HG02885 (cell line): ENCODE measurements around the gene ASRGL1.

Experiments used
- ATAC-seq: cut with Tn5 transposase; IDR thresholded peaks from one replicate; pipeline ENCODE4 v1.9.1; 2021; ENCODE audit warnings: mild to moderate bottlenecking; ENCODE audit not compliant: unreplicated experiment, poor library complexity

Gene ASRGL1

DNA sequence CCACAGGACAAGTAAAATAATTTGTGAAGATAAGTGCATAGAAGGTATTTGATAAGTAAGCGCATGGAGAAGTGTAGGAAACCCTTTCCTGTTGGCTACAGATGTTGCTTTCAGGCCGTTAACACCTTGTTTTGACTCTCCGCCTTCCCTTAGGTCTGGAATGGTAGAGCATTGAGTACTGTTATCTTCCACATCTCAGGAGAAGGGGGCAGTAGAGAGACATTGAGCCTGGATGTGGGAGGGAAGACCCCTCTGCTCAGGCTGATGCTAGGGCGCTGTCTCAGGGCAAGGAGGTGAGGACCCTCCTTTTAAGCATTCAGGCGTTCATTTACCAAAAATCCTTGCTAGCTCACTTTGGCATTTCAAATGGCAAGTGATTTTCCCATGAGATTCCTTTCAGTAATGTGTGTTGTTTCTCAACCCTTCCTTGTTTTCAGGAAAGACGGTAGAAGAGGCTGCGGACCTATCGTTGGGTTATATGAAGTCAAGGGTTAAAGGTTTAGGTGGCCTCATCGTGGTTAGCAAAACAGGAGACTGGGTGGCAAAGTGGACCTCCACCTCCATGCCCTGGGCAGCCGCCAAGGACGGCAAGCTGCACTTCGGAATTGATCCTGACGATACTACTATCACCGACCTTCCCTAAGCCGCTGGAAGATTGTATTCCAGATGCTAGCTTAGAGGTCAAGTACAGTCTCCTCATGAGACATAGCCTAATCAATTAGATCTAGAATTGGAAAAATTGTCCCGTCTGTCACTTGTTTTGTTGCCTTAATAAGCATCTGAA, 54.6 kb downstream of the ASRGL1 start:
- ATAC-seq = no peak

DNA sequence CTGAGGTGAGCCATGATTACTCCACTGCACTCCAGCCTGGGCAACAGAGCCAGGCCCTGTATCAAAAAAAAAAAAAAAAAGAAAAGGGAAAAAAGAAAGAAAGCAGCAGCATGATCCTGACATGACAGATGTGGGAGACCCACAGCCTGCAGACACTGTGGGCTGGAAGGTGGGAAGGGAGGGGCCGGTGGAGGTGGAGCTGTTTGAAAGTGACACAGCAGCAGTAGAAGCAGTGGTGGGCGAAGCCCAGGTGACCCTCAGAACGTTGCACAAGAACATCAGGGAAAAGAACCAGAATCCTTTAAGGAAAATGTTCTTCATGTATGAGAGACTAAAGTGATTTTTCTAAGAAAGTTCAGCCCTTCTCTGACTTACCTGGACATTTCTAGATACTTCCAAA, 55.3 kb downstream of the ASRGL1 start:
- no peak for ATAC-seq

DNA sequence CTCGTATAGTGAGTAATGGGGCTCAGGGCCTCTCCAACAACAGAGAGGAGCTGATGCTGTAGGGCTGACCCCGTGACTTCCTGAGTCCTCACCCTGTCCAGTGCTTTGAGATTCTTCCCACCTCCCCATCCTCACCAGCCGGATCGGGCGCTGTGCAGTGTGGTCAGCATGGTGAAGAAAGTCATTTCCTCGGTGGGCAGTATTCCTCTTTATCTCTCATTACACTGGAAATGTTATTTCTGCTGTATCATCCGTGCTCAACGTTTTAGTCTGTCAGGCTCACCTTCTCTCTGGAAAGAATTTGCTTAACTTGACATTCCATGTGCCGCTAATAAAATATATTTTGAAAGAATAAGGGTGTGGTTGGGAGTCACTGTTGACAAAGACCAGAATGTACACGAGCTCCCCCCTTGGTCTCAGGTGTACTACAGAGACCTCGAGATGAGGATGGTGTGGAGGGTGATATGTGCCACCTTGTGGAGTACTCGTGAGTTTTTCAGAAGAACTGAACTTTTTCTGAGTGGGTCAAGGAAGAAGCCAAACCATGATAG, 55.9 kb downstream of the ASRGL1 start:
- no peak for ATAC-seq

DNA sequence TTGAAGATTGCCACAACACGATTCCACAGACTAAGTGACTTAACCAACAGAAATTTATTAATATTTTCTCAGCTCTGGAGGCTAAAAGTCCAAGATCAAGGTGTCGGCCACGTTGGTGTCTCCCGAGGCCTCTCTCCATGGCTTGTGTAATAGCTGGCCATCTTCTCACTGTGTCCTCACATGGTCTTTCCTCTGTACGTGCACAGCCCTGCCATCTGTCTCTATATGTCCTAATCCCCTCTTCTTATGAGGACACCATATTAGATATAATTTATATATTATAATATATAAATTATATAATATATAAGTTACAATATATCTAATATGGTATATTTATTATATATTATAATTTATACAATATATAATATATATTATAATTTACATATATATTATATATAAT, 56.5 kb downstream of the ASRGL1 start:
- no peak for ATAC-seq

DNA sequence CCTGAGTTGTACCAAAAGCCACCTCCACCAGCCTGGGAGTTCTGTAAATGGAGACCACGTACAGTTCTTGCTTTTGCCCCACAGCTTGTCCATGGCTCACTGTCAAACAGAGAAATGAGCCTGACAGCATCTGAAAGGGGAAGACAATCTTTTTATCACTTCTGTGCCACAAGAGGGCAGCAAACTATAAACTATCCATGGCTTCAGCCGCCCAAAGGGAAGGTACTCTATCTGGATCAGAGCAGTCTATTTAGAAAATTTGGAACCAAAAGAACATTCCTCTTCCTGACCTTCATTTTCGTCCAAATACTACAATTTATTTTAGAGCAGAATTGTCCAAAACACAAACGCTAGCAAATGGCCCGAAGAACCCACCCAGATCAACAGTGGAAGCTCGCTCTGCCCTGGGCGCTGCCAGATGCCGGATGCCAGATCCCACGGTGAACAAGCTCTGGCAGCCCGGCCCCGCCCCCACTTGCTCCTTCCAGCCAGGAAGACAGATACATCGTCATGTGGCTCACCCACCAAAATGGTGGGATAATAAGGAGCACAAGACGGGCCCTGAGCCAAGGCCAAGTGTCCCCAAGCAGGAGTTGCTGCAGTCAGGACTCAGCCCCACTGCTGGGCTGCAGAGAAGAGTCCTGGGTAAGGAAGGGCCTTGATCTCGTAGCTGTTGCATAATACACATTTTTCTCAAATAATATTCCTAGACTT, 57.7 kb downstream of the ASRGL1 start:
- ATAC-seq = no peak

DNA sequence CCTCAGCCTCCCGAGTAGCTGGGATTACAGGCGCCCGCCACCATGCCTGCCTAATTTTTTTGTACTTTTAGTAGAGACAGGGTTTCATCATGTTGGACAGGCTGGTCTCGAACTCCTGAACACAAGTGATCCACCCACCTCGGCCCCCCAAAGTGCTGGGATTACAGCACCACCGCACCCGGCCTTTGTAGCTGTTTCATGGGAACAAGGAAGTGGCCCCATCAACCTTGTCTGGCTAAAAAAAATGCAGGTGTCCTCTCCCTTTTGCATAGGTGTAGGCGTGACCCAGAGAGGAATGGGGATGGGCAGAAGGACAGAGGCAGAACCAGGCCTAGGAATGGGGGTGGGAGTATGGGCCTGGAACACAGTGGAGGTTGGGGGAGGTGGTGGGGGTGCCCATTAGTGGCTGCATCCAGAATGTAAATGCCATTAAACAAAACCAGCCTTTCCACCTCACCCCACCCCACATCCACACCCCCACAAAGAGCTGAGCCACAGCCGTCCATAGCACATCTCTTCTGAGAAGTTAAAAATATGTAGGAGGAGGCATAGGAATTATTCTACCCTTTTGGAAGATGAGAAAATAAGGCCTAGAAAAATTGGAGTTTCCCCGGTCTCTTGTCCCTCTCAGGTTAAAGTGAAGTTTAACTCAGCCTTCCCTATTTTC, 58.8 kb downstream of the ASRGL1 start:
- ATAC-seq = no peak

DNA sequence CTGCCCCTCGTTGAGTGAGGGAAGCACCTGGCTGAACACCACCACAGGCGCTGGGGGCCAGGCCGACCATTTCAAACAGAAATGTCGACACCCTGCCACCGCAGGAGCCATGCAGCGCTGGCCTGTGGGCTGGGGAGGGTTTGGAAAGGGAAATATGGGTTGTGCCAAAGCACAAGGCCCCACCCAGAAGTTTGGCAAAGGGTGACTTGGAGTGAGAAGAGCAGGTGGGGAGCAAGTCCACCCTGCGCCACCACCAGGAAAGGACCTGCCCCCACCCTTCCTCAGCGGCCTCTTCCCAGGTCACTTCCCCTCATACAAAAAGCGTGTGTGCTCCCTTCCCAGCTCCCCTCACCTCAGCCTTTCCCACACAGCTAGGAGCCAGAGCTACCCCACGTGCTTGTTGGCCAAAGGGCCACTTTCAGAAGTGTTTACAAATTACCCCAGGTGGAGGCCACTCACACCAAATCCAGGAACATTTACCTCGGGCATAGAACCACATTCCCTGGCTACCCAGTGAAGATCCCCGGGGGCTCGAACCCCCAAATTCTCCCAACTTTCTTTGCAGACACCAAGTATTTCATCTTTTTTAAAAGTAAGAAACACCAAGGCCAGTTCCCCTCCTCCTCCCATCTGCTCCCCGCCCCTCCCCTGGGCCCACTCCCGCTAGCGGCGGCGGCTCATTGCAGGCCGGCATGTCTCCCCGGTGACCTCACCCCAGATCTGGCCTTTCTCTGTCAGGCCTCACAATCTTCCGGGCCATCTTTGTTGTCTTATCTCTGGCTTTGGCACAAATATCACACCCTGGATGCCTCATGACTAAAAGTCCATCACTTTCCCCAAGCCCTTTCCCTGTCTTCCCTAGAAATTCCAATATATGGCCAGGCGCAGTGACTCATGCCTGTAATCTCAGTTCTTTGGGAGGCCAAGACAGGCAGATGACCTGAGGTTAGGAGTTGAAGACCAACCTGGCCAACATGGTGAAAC, 61.1 kb downstream of the ASRGL1 start:
- ATAC-seq = no peak

DNA sequence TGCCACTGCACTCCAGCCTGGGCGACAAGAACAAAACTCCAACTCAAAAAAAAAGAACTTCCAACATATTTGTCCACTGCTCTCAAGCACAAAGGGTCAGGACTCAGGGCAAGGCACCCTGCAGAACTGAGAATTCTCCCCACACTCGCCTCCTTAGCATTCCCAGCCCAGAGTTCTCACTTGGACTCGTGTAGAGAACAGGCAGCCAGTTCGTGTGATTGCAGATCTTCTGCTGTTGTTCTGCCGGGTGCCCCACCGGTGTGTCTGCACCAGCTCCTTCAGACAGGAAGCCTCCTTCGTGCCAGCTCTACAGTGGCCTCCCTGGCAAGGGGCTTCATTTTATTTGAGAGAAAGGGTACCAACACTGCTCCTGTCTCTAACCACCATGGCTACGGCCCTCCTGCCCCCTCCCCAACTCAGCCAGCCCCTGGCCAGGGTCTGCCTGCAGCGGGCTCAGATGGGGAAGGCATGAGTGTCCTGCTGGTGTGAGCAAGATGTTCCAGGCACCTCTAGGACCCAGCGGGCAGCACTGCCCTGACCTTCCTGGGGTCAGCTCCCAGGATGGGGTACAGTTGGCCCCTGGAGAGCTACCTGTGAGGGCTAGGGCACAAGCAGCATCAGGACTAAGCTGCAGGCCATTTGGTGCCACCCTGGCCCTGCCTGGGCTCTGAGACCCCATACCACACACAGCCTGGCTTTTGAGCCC, 62.1 kb downstream of the ASRGL1 start:
- ATAC-seq = no peak

DNA sequence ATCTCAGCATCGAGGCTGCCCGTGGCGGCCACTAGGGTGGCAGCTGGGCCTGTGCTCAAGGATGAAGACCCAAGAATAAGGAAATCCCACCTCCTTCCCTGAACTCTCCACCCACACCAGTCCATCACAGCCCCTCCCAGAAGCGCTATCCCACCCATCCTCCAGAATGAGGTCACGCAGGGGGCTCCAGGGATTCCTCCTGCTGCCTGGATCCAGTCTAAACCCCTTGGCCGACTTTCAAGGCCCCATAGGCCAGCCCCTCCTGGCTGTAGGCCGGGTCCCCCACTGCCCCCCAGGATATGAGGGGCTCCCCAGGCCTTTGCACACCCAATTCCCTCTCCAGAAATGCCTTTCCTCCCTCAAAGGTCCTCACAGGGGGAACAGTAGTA, 62.6 kb downstream of the ASRGL1 start:
- ATAC-seq = no peak

DNA sequence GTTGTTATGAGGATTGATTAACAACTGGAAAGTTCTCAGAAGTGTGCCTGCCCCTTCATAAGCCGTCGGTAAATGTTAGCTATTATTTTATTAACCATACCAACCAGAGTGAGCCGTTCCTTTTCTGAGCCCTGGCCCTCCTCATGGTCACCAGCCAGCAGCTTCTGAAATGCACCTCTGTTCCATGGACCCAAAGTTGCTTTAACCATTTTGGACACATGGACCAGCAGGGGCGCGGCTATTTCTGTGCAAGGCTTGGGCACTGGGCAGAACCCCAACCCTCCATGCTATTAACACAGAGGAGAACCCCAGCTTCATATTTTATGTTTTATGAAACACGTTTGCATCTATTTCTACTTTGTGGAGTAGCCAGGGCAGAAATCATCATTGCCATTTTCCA, 63.0 kb downstream of the ASRGL1 start:
- ATAC-seq = no peak

DNA sequence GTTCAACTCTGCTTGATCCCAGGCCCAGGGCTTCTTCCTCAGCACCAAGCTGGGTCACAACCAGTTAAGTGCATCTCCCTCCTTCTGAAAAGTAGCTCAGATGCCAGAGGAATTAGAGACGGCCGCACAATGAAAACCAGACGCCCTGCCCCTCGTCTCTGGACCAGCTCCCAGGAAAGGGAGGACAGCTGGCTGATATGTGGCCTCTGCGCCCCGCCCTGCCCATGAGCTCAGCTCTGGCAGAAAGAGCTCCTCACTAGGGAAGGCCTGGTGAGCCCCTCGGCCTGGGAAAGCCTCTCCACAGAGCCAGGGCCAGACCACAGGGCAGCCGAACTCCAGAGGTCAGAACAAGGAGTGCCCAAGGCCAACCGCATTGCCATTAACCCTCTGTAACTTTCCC, 63.5 kb downstream of the ASRGL1 start:
- ATAC-seq = no peak

DNA sequence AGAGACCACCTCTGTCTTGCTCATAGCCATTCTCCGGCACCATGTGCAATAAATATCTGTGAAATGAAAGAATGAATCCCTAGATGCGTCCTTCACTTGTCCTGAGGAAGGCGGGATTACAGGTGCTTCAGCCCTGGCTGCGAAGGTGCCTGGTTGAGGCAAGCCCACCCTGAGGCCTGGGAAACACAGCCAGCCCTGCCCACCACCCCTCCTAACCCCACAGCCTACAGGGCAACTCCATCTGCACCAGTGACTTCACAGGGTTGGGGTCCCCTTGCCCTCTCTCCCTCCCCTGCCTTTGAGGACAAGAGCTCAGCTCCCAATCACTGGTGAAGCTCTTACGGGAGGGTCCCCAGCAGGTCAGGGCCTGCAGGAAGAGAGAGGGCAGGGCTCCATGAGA, 64.1 kb downstream of the ASRGL1 start:
- ATAC-seq = no peak

DNA sequence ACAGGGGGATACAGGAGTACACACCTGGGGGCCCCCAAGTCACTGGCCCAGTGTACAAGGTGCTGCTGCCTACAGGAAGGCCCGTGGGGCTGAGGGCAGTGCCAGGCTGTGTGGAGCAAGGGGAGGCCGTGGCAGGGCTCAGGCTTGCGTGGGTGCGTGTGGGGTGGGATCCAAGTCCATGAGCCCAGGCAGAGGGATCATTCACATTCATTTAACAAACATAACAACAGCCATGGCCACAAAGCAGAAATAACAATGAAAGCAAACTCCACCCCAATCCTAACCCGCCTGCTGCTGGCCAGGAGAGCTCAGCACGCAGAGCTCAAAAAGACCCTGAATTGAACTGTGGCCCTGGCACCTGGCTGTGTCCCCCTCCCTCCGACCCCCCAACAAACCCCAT, 64.6 kb downstream of the ASRGL1 start:
- no peak for ATAC-seq

DNA sequence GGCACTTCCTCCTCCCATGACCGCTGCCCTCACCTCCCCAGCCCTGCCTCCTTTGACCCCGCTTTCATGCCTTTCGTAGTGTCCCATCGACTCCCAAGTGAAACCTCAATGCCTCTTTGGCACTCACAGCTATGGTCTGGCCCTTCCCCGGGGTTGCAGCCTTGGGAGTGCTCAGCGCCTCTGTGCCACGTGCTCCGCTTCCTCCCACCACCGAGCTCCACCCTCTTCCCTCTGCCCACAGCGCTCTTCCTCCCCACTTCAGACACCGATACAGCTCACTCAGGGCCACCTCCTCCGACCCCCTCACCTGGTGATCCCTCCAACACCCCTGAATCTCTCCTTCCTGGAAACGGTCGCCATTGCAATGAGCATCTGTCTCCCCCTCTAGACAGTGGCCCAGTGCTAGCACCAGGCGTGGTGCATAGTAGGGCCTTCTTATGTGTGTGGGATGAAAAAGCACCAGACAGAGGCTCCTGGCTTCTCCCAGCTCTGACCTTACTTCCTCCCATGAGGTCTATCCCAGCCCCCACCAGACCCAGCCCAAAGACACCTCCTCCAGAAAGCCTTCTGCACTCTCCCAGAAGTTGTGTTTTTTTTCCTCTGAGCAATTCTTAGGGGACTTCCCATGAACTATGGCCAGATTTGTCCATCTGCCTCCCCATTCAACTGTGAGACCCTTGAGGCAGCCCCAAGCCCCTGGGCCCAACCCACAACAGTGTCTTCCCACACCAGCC, 65.1 kb downstream of the ASRGL1 start:
- ATAC-seq = no peak

DNA sequence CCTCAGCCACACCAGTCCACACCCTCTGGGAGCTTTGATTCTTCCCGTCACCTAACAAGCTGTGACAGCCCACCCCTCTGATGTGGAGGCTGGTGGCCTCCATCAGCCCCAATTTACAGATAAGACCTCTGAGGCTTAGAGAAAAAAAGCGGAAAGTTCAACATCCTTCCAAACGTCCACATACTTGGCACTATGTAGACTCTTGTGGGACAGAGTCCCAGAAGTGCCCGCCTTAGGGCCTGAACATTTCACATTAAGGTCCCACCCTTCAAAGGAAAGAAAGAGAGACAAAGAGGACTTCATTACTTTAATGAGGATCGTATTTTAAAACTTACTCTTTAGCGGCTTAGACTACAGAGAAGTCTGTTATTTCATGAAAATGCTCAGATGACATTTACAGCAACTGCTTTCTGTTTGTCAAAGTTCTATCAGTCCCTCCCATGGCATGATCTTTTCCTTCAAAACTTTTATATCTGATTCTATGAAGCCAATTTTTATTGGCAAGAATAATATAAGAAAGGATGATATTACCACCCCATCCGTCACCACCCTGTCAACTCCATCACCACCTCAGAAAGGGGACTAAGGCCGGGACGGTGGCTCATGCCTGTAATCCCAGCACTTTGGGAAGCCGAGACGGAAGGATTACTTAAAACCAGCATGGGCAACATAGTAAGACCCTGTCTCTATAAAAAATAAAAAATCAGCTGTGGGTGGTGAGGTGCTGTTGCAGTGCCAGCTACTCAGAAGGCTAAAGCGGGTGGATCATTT, 65.9 kb downstream of the ASRGL1 start:
- ATAC-seq = no peak

DNA sequence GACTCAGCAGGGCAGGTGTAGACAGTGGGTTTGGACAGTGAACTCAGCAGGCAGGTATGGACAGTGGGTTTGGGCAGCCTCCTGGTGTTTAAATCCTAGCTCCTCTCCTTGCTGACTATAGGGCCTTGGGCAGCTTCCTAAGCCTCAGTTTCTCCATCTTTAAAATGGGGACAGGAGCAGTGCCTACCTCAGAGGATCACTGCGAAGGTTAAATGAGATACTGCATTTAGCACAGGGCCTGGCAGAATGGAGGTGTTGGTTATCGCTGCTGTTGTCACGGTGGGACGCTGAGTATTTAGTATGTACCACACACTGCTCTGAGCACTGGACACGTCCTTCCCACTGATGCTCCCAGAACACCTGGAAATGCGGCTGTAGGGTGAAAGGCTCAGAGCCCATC, 67.2 kb downstream of the ASRGL1 start:
- ATAC-seq = no peak

DNA sequence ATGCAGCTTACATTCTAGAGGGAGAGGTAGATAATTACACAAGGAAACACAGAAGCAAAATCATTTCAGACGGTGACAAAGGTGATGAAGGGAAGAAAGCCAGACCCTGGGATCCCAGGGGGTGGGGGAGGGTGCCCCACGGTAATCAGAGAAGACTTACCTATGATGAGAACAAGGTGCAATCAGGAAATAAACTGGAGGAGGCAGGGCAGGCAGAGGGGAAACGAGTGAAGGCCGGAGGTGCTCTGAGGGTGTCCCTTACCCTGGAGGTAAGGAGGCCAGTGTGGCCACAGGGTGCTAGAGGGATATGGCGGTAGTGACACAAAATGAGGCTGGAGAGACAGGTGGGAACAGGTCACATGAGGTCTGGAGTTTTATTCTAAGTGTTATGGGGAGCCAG, 67.7 kb downstream of the ASRGL1 start:
- no peak for ATAC-seq

DNA sequence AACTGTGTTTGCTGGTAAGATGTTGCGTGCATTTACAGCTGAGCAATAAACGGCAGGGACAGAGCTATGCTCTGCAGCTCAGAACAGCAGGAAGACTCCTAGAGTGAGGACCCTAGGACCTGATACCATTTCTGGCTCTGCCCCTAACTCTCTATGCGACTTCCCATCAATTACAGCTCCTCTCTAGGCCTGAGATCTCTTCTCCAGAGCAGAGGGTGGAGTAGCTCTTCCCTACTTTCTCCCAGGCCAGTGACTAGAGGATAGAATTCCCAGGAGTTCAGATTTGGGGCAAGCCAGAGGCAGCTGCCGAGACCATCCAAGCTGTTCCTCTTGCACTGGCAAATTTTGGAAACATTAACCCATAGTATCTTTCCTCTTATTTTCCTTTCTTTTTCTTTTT, 68.8 kb downstream of the ASRGL1 start:
- ATAC-seq = no peak
